ENCODE results near the gene TPO. TPM values are rescaled to one million over a fixed set of nuclear protein-coding genes. Genes with fewer than 3 reads are reported as not detected.

Gene TPO
- total RNA-seq, 2 experiments from 2014 or later: not detected

DNA sequence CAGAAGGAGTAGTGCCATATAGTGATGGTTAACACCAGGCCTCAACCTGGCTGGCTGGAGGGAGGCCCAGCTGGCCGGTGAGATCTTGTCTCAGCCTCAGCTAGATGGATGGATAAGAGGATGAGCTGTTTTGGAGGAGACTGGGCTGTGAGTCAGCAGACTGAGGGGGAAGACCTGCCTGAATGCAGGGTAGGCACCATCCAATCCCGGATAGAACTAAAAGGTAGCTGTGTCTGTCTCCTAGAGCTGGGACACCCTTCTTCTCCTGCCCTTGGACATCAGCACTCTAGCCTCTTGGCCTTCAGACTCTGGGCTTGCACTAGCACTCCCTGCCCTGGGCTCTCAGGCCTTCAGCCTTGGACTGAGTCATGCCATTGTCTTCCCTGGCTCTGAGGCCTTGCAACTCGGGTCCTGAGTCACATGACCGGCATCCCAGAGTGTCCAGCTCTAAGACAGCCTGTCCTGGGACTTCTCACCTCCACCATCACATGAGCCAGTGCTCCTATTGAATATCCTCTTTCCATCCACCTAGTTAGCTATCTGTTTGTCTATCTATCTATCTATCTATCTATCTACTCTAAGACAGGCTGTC is 131.3 kb downstream of the TPO start:
- DNase-seq (no peak), ATAC-seq (no peak)
- peaks cover 3% of the 10 kb centered on the region for H3K27me3 Mint-ChIP-seq
- H3K4me3 Mint-ChIP-seq: no peak overlapping the region
- intact Hi-C loops (cut with micrococcal nuclease): loop anchor here (10.0 kb wide), 1 partner anchor 690 kb away; no protein-coding TSS in a partner anchor
- H3K4me1 Mint-ChIP-seq (ENCODE audit: low read depth): peaks cover 3% of the 10 kb centered on the region
- ChIA-PET CTCF (interaction anchor here (1.0 to 1.2 kb wide), 3 partner anchors 658 to 829 kb away, joined by 3 to 6 read pairs (median 3); no protein-coding TSS in a partner anchor), POLR2A (interaction anchor here (0.7 kb wide), 1 partner anchor 291 kb away, joined by 4 read pairs; no protein-coding TSS in a partner anchor)
- TF ChIP-seq, protein P1, sequence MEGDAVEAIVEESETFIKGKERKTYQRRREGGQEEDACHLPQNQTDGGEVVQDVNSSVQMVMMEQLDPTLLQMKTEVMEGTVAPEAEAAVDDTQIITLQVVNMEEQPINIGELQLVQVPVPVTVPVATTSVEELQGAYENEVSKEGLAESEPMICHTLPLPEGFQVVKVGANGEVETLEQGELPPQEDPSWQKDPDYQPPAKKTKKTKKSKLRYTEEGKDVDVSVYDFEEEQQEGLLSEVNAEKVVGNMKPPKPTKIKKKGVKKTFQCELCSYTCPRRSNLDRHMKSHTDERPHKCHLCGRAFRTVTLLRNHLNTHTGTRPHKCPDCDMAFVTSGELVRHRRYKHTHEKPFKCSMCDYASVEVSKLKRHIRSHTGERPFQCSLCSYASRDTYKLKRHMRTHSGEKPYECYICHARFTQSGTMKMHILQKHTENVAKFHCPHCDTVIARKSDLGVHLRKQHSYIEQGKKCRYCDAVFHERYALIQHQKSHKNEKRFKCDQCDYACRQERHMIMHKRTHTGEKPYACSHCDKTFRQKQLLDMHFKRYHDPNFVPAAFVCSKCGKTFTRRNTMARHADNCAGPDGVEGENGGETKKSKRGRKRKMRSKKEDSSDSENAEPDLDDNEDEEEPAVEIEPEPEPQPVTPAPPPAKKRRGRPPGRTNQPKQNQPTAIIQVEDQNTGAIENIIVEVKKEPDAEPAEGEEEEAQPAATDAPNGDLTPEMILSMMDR (IDR thresholded peaks at IDR 0.05): no peak
- no peaks in the 10 kb centered on the region for H3K36me3 Mint-ChIP-seq (ENCODE audit: low read depth)
- no peaks in the 10 kb centered on the region for H3K9me3 Mint-ChIP-seq
- H3K27ac Mint-ChIP-seq: no peak overlapping the region

GRCh38 chr2:1546023-1546591 is 132.8 kb downstream of the TPO start:
- no peak overlapping the region for H3K4me3 Mint-ChIP-seq
- ChIA-PET POLR2A (no interaction called here), CTCF (interaction anchor here (0.6 to 1.4 kb wide), 10 partner anchors 9 to 910 kb away, joined by 3 to 5 read pairs (median 3); no protein-coding TSS in a partner anchor)
- no peaks in the 10 kb centered on the region for H3K36me3 Mint-ChIP-seq (ENCODE audit: low read depth)
- peak; percentile 28 for DNase-seq
- H3K4me1 Mint-ChIP-seq (ENCODE audit: low read depth): peaks cover 3% of the 10 kb centered on the region
- H3K27ac Mint-ChIP-seq: no peak overlapping the region
- intact Hi-C loops (cut with micrococcal nuclease): loop anchor here (10.0 kb wide), 1 partner anchor 691 kb away; no protein-coding TSS in a partner anchor
- H3K9me3 Mint-ChIP-seq: no peaks in the 10 kb centered on the region
- TF ChIP-seq, protein P1 (IDR thresholded peaks at IDR 0.05): peak; percentile 71
- ATAC-seq: peak; percentile 57
- H3K27me3 Mint-ChIP-seq: peaks cover 5% of the 10 kb centered on the region

DNA sequence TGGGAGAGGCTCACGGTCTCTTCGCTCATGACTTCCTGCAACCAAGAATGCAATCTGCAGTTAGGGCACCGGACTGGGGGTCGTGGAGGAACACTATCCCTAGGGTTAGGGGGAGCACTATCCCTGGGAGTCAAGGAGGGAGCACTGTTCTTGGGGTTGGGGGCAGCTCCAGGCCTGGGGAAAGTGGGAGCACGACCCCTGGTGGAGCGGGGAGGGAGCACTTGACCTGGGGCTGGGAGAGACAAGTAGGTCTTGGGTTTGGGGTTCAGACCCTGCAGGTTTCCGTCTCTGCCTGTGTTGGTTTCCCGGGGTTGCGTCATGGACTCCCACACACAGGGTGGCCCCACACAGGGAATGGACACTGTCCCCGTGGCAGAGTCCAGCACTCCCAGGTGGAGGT is 133.6 kb downstream of the TPO start:
- Mint-ChIP-seq H3K27me3 (peaks cover 6% of the 10 kb centered on the region), H3K9me3 (no peaks in the 10 kb centered on the region), H3K27ac (no peak overlapping the region), H3K4me3 (no peak overlapping the region), H3K36me3 (ENCODE audit: low read depth) (no peaks in the 10 kb centered on the region), H3K4me1 (ENCODE audit: low read depth) (peaks cover 3% of the 10 kb centered on the region)
- ChIA-PET POLR2A (no interaction called here), CTCF (interaction anchor here (0.6 to 1.4 kb wide), 8 partner anchors 8 to 911 kb away, joined by 3 to 5 read pairs (median 4); no protein-coding TSS in a partner anchor)
- DNase-seq (no peak), ATAC-seq (no peak)
- TF ChIP-seq, protein P1 (IDR thresholded peaks at IDR 0.05): peak; percentile 20
- intact Hi-C loops (cut with micrococcal nuclease): loop anchor here (10.0 kb wide), 1 partner anchor 692 kb away; no protein-coding TSS in a partner anchor

- DNase-seq: no peak
- TF ChIP-seq, protein P1 (IDR thresholded peaks at IDR 0.05): no peak
- Mint-ChIP-seq H3K4me1 (ENCODE audit: low read depth) (peaks cover 3% of the 10 kb centered on the region), H3K4me3 (no peak overlapping the region), H3K9me3 (no peaks in the 10 kb centered on the region), H3K36me3 (ENCODE audit: low read depth) (no peaks in the 10 kb centered on the region), H3K27ac (no peak overlapping the region), H3K27me3 (peaks cover 7% of the 10 kb centered on the region)
- CTCF ChIA-PET: interaction anchor here (1.1 to 1.3 kb wide), 2 partner anchors 220 to 595 kb away, joined by 3 to 4 read pairs; no protein-coding TSS in a partner anchor
- no peak for ATAC-seq
- POLR2A ChIA-PET: no interaction called here
- intact Hi-C loops (cut with micrococcal nuclease): loop anchor here (10.0 kb wide), 1 partner anchor 694 kb away; no protein-coding TSS in a partner anchor
These were observed 135.8 kb downstream of the TPO start for GRCh38 chr2:1548910-1549673.

Measured in activated CD8-positive, alpha-beta T cell treated with anti-CD3 and anti-CD28 coated beads for 36 hours (primary cell).